Upper lobe of left lung (tissue), 4 donors: ENCODE measurements around the gene ASPDH.

Source experiments
- POLR2AphosphoS5 ChIP-seq, 2 donors: sonication (generic); formaldehyde crosslinking; IDR thresholded peaks; one replicate each; pipeline ENCODE4 v1.5.1; 2017; ENCODE audit warnings: antibody characterized with exemption in 2 of 2
- TF ChIP-seq, protein P1 (sequence below), 6 experiments: fragments of 450-650 bp in 4 of 6; fragments of 200-600 bp in 2 of 6; sonication (generic) in 2 of 6; IDR thresholded peaks; one replicate each; pipeline ENCODE4 v1.5.1; 2016 to 2019; ENCODE audit warnings: antibody characterized with exemption in 6 of 6

DNA sequence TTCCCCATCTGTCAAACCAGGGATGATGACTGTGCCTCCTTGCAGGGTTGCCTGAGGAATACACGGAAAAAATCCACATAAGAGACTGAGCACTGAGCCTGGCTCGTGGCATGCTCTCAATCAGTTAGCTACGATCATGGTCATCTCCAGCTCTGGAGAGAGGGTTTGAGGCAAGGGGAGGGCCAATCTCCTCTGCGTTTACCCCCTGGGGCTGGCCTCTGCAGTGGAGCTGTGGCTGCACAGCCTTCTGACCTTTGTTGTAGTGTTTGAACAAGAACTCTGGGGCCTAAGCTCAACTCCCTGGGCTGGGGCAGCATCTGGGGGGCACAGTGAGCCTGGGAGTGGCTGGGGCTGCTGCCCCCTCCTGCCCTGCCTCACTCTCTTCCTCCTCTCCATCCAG lies 48.6 kb upstream of the ASPDH start:
- TF ChIP-seq, protein P1, sequence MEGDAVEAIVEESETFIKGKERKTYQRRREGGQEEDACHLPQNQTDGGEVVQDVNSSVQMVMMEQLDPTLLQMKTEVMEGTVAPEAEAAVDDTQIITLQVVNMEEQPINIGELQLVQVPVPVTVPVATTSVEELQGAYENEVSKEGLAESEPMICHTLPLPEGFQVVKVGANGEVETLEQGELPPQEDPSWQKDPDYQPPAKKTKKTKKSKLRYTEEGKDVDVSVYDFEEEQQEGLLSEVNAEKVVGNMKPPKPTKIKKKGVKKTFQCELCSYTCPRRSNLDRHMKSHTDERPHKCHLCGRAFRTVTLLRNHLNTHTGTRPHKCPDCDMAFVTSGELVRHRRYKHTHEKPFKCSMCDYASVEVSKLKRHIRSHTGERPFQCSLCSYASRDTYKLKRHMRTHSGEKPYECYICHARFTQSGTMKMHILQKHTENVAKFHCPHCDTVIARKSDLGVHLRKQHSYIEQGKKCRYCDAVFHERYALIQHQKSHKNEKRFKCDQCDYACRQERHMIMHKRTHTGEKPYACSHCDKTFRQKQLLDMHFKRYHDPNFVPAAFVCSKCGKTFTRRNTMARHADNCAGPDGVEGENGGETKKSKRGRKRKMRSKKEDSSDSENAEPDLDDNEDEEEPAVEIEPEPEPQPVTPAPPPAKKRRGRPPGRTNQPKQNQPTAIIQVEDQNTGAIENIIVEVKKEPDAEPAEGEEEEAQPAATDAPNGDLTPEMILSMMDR (IDR thresholded peaks at IDR 0.05), result no peak
- no peak for TF ChIP-seq POLR2AphosphoS5 (IDR thresholded peaks at IDR 0.05)
